ENCODE data around the gene CBLIF.

GRCh38 chr11:59812220-59812619, 33.1 kb downstream of the CBLIF start:
- TF ChIP-seq EZH2 (IDR thresholded peaks at IDR 0.05; ENCODE audit: borderline replicate concordance, low read depth, low read length, severe bottlenecking) (no peak), CTCF (IDR thresholded peaks at IDR 0.05; ENCODE audit: borderline replicate concordance, extremely low read depth, low read length, poor library complexity, severe bottlenecking) (no peak)

Data from DND-41 (cell line).